A549 (cell line): ENCODE measurements around the gene RNF40. TPM values are rescaled to one million over a fixed set of nuclear protein-coding genes. Genes with fewer than 3 reads are reported as not detected.

Source experiments
- ATAC-seq, 2 experiments: fragments of 200-7000 bp in 1 of 2; fragments of >200 bp in 1 of 2; cut with Nextera tagmentation in 1 of 2; cut with Tn5 transposase in 1 of 2; 3 replicates each; pipeline versions ENCODE4 v1.8.0 to v1.9.1; 2018 to 2020; ENCODE audit warnings: mild to moderate bottlenecking in 1 of 2, moderate library complexity in 1 of 2
- CTCF ChIA-PET: fragments of 300-600 bp; sonication (Branson Sonifier 250); formaldehyde crosslinking; extraction: SDS; loops from one replicate; lab custom pipeline; 2021; ENCODE audit warnings: antibody characterized with exemption, inconsistent platforms; lab: Yijun Ruan, JAX
- POLR2A ChIA-PET: fragments of 350-600 bp; formaldehyde crosslinking; extraction: SDS; loops from one replicate; lab custom pipeline; 2021; ENCODE audit warnings: antibody characterized with exemption, inconsistent platforms; lab: Yijun Ruan, JAX
- DNase-seq, 2 experiments: peaks; one replicate each; pipeline versions ENCODE4 v3.0.0 to v3.0.0-alpha.2; 2011 to 2016; ENCODE audit warnings: low read depth in 1 of 2, low spot score in 1 of 2
- FAIRE-seq: peaks from 2 replicates; lab custom pipeline; 2011; peaks lifted over from hg19 to GRCh38; lab: Jason Lieb, UNC
- H3K27ac ChIP-seq, 2 experiments: fragments of >200 bp; sonication (Bioruptor Twin); formaldehyde crosslinking; 3 replicates each; pipeline ENCODE4 v1.5.1; 2016 to 2017
- H3K4me1 ChIP-seq: fragments of >200 bp; sonication (Bioruptor Twin); formaldehyde crosslinking; 3 replicates; pipeline ENCODE4 v1.6.1; 2016
- H3K4me2 ChIP-seq: fragments of >200 bp; sonication (Bioruptor Twin); formaldehyde crosslinking; 3 replicates; pipeline ENCODE4 v1.6.1; 2016
- H3K4me3 ChIP-seq: fragments of >200 bp; sonication (Bioruptor Twin); formaldehyde crosslinking; 3 replicates; pipeline ENCODE4 v1.5.1; 2016
- H3K9me3 ChIP-seq: fragments of >200 bp; sonication (Bioruptor Twin); formaldehyde crosslinking; 3 replicates; pipeline ENCODE4 v1.6.1; 2016
- CBX2 ChIP-seq: fragments of 200-600 bp; sonication (generic); IDR thresholded peaks from 2 replicates; pipeline ENCODE4 v1.6.1; 2016; ENCODE audit warnings: low read depth, mild to moderate bottlenecking, borderline replicate concordance
- CBX8 ChIP-seq: fragments of 200-600 bp; sonication (generic); IDR thresholded peaks from 2 replicates; pipeline ENCODE4 v1.6.1; 2016
- E2F6 ChIP-seq: IDR thresholded peaks from 2 replicates; pipeline ENCODE4 v1.6.1; 2012; ENCODE audit warnings: low read depth, borderline replicate concordance
- EP300 ChIP-seq, 2 experiments: fragments of >200 bp; sonication (Bioruptor Twin); formaldehyde crosslinking; IDR thresholded peaks; 2 replicates in 1 of 2; 3 replicates in 1 of 2; pipeline ENCODE4 v1.6.1; 2016 to 2017
- JUNB ChIP-seq: fragments of >200 bp; sonication (Bioruptor Twin); formaldehyde crosslinking; IDR thresholded peaks from 2 replicates; pipeline ENCODE4 v1.6.1; 2016
- KDM1A ChIP-seq: fragments of 200-600 bp; sonication (generic); IDR thresholded peaks from 2 replicates; pipeline ENCODE4 v1.6.1; 2016; ENCODE audit warnings: low read depth, mild to moderate bottlenecking
- MYC ChIP-seq: IDR thresholded peaks from 2 replicates; pipeline ENCODE4 v1.6.1; 2012; ENCODE audit warnings: mild to moderate bottlenecking, inconsistent platforms, low read length, improper control_type of control experiment, borderline replicate concordance
- PBX3 ChIP-seq: IDR thresholded peaks from 2 replicates; pipeline ENCODE4 v1.6.1; 2012
- PHF8 ChIP-seq: fragments of 200-600 bp; sonication (generic); IDR thresholded peaks from 2 replicates; pipeline ENCODE4 v1.6.1; 2016; ENCODE audit warnings: low read depth, mild to moderate bottlenecking, antibody characterized with exemption, moderate library complexity, borderline replicate concordance
- RARB ChIP-seq: fragments of 250-450 bp; sonication (Bioruptor Pico); IDR thresholded peaks from 2 replicates; pipeline ENCODE4 v1.8.0; 2021; ENCODE audit warnings: mild to moderate bottlenecking, moderate library complexity
- RNF2 ChIP-seq: fragments of 200-600 bp; sonication (generic); IDR thresholded peaks from 2 replicates; pipeline ENCODE4 v1.6.1; 2016; ENCODE audit warnings: low read depth, mild to moderate bottlenecking, antibody characterized with exemption, moderate library complexity, borderline replicate concordance
- SREBF2 ChIP-seq: fragments of 450-650 bp; IDR thresholded peaks from 2 replicates; pipeline ENCODE4 v1.6.1; 2014; ENCODE audit warnings: mild to moderate bottlenecking, moderate library complexity
- TFCP2L1 ChIP-seq: fragments of 250-450 bp; sonication (Bioruptor Pico); IDR thresholded peaks from 2 replicates; pipeline ENCODE4 v1.5.0; 2021; ENCODE audit warnings: mild to moderate bottlenecking
- TP53 ChIP-seq: fragments of 250-450 bp; sonication (Bioruptor Pico); IDR thresholded peaks from 2 replicates; pipeline ENCODE4 v1.5.0; 2021; ENCODE audit warnings: mild to moderate bottlenecking, moderate library complexity
- ZNF302 ChIP-seq: fragments of 250-450 bp; sonication (Bioruptor Pico); IDR thresholded peaks from 2 replicates; pipeline ENCODE4 v1.9.0; 2021; ENCODE audit warnings: inconsistent platforms, mild to moderate bottlenecking, moderate library complexity
- WGBS: methylation state at CpG from one replicate; pipeline ENCODE4 v1.1.6; 2017; ENCODE audit errors: missing lambda C conversion rate; 5-methylcytosine and 5-hydroxymethylcytosine counted together
- polyA plus RNA-seq, 4 experiments: library from polyadenylated mRNA; depleted of rRNA in 3 of 4; stranded (reverse); fragments of >200 nt; fragmentation: RNase III in 1 of 4; extraction: RNeasy Plus Mini Kit Qiagen cat#74134 plus additional on column Dnase treatment in 1 of 4; gene quantifications; 2 replicates in 3 of 4; 3 replicates in 1 of 4; pipeline ENCODE4 v1.2.3, GENCODE V29; 2011 to 2017

The RNF40 gene
- polyA plus RNA-seq, 2 of the 4 experiments (the other 2 are of a cell fraction) = 66.1 to 69.9 TPM

GRCh38 chr16:30760001-30760559, 2.0 kb upstream of the RNF40 start:
- ATAC-seq (no peak), DNase-seq (no peak), FAIRE-seq (no peak)
- WGBS = 95% methylated on average over 7 of the region's 7 CpGs
- Histone ChIP-seq H3K4me2 (no peak overlapping the region), H3K4me3 (no peak overlapping the region), H3K9me3 (no peaks in the 10 kb centered on the region), H3K4me1 (peaks cover 19% of the 10 kb centered on the region), H3K27ac (no peak overlapping the region)
- no peak for TF ChIP-seq MYC
- no peak for TF ChIP-seq TP53 (CRISPR knock-in tag)
- TF ChIP-seq SREBF2 = no peak
- no peak for TF ChIP-seq CBX8
- ChIA-PET CTCF (interaction anchor here (0.6 to 2.2 kb wide), 4 partner anchors 20 to 54 kb away, joined by 3 to 5 read pairs (median 4); a partner anchor contains a TSS), POLR2A (interaction anchor here (1.8 kb wide), 1 partner anchor 12 kb away, joined by 8 read pairs; the partner anchor contains the start of gene PHKG2)

- no peak for TF ChIP-seq TFCP2L1 (CRISPR knock-in tag)
- no peak for TF ChIP-seq TP53 (CRISPR knock-in tag)
- no peak for TF ChIP-seq MYC
- TF ChIP-seq CBX2 = no peak
- no peak for TF ChIP-seq EP300 (IDR thresholded peaks at IDR 0.05)
- TF ChIP-seq JUNB = no peak
- TF ChIP-seq ZNF302 = no peak
- no peak for TF ChIP-seq RARB (CRISPR knock-in tag)
- no peaks in the 10 kb centered on the region for H3K9me3 ChIP-seq
- ATAC-seq = no peak
- H3K4me3 ChIP-seq = peak overlapping the region; percentile 68
- WGBS = 77% methylated on average over 26 of the region's 26 CpGs
- CTCF ChIA-PET = interaction anchor here (1.1 to 2.2 kb wide), 4 partner anchors 9 to 54 kb away, joined by 3 to 5 read pairs (median 4); a partner anchor contains a TSS
- DNase-seq = no peak
- no peak for FAIRE-seq
- POLR2A ChIA-PET = interaction anchor here (1.0 to 1.8 kb wide), 3 partner anchors 13 kb away, joined by 3 to 8 read pairs (median 3); partner anchors contain the start of gene PHKG2
- peaks cover 19% of the 10 kb centered on the region for H3K4me1 ChIP-seq
- peak overlapping the region in 1 of 2 experiments; percentile 82; a peak in 4 of 6 replicates for H3K27ac ChIP-seq
- peak overlapping the region; percentile 98 for H3K4me2 ChIP-seq
These were observed 1.3 kb upstream of the RNF40 start for GRCh38 chr16:30760577-30761426.

- WGBS = 7% methylated on average over 33 of the region's 64 CpGs
- POLR2A ChIA-PET = interaction anchor here (1.0 to 1.2 kb wide), 2 partner anchors 13 to 14 kb away, joined by 3 read pairs; partner anchors contain the start of gene PHKG2
- no peaks in the 10 kb centered on the region for H3K9me3 ChIP-seq
- H3K4me3 ChIP-seq = peak overlapping the region; percentile 68
- peaks cover 19% of the 10 kb centered on the region for H3K4me1 ChIP-seq
- CTCF ChIA-PET = interaction anchor here (1.1 kb wide), 1 partner anchor 10 kb away, joined by 4 read pairs; no protein-coding TSS in a partner anchor
- H3K4me2 ChIP-seq = peak overlapping the region; percentile 98
- no peak for FAIRE-seq
- no peak for DNase-seq
- H3K27ac ChIP-seq = peak overlapping the region; percentile 63 to 82
- 0 out of 2 replicates have a peak, but pooled peaks have one; percentile 52 for TF ChIP-seq KDM1A
- TF ChIP-seq RNF2 = no peak
- TF ChIP-seq E2F6 = peak; percentile 3; the same call in 1 of the 2 replicates
- 0 out of 2 replicates have a peak, but pooled peaks have one; percentile 22 for TF ChIP-seq PHF8
- no peak for TF ChIP-seq PBX3
- ATAC-seq = peak; percentile 48 to 70
These were observed 645 bp upstream of the RNF40 start for GRCh38 chr16:30761427-30761927.
